SU-DHL-6 (cell line): ENCODE data around the gene BBS1.

Experiments used
- H2AFZ ChIP-seq: fragments of 200-600 bp; sonication (generic); 2 replicates; pipeline ENCODE4 v1.6.1; 2014; ENCODE audit warnings: low read depth, mild to moderate bottlenecking, moderate library complexity, mixed read lengths, antibody characterized with exemption, low read length; ENCODE audit not compliant: severe bottlenecking
- H3F3A ChIP-seq: fragments of 200-600 bp; shearing (Covaris generic); 2 replicates; pipeline ENCODE4 v1.6.0; 2016; ENCODE audit warnings: antibody characterized with exemption, mild to moderate bottlenecking; ENCODE audit not compliant: insufficient read depth
- H3K27ac ChIP-seq: fragments of 200-600 bp; sonication (generic); 2 replicates; pipeline ENCODE4 v1.5.1; 2016; ENCODE audit warnings: low read depth, mild to moderate bottlenecking, low read length, moderate library complexity, mixed read lengths
- H3K27me3 ChIP-seq: fragments of 200-600 bp; sonication (generic), shearing (Covaris generic); 2 replicates; pipeline ENCODE4 v1.6.0; 2014; ENCODE audit warnings: mild to moderate bottlenecking, low read length
- H3K36me3 ChIP-seq: fragments of 200-600 bp; sonication (generic); 2 replicates; pipeline ENCODE4 v1.6.1; 2014; ENCODE audit warnings: mild to moderate bottlenecking, low read length, mixed read lengths
- H3K4me2 ChIP-seq: fragments of 300-600, 200-600 bp; shearing (Covaris generic), sonication (generic); 2 replicates; pipeline ENCODE4 v1.6.0; 2014; ENCODE audit warnings: low read length, low read depth, mild to moderate bottlenecking; ENCODE audit not compliant: poor library complexity, severe bottlenecking
- H3K4me3 ChIP-seq: fragments of 200-600 bp; sonication (generic); 2 replicates; pipeline ENCODE4 v1.5.1; 2014; ENCODE audit warnings: antibody characterized with exemption, low read length, mild to moderate bottlenecking, mixed read lengths; ENCODE audit not compliant: insufficient read depth, poor library complexity, severe bottlenecking
- H3K79me2 ChIP-seq: fragments of 200-600 bp; sonication (generic); 2 replicates; pipeline ENCODE4 v1.6.1; 2014; ENCODE audit warnings: mild to moderate bottlenecking, low read length, moderate library complexity; ENCODE audit not compliant: insufficient read depth
- H3K9ac ChIP-seq: fragments of 200-600 bp; sonication (generic); 2 replicates; pipeline ENCODE4 v1.7.0; 2014; ENCODE audit warnings: mild to moderate bottlenecking, low read length
- H3K9me2 ChIP-seq: fragments of 200-600 bp; sonication (generic); replicated peaks from 2 replicates; pipeline ENCODE4 v1.6.1; 2014; ENCODE audit warnings: low read length; ENCODE audit not compliant: insufficient read depth
- H3K9me3 ChIP-seq: fragments of 200-600 bp; sonication (generic); 2 replicates; pipeline ENCODE4 v1.6.1; 2014; ENCODE audit warnings: low read length, mixed read lengths; ENCODE audit not compliant: insufficient read depth
- H4K20me1 ChIP-seq: fragments of 200-600 bp; sonication (generic); 2 replicates; pipeline ENCODE4 v1.6.1; 2014; ENCODE audit warnings: low read depth, mild to moderate bottlenecking, antibody characterized with exemption, low read length, moderate library complexity, mixed read lengths
- CTCF ChIP-seq: fragments of 200-600 bp; sonication (generic); IDR thresholded peaks from one replicate; pipeline ENCODE4 v1.5.1; 2017; ENCODE audit warnings: antibody characterized with exemption, mild to moderate bottlenecking, low read length, moderate library complexity; ENCODE audit not compliant: insufficient read depth, poor library complexity, severe bottlenecking
- EZH2phosphoT487 ChIP-seq: fragments of 200-600 bp; sonication (generic), shearing (Covaris generic); conservative IDR thresholded peaks from 2 replicates; pipeline ENCODE4 v1.6.1; 2018; ENCODE audit warnings: mild to moderate bottlenecking, antibody characterized with exemption, low read length, moderate library complexity, mixed read lengths

The BBS1 gene

GRCh38 chr11:66556086-66556485 lies 45.7 kb downstream of the BBS1 start:
- no peak overlapping the region for H3K9ac ChIP-seq

DNA sequence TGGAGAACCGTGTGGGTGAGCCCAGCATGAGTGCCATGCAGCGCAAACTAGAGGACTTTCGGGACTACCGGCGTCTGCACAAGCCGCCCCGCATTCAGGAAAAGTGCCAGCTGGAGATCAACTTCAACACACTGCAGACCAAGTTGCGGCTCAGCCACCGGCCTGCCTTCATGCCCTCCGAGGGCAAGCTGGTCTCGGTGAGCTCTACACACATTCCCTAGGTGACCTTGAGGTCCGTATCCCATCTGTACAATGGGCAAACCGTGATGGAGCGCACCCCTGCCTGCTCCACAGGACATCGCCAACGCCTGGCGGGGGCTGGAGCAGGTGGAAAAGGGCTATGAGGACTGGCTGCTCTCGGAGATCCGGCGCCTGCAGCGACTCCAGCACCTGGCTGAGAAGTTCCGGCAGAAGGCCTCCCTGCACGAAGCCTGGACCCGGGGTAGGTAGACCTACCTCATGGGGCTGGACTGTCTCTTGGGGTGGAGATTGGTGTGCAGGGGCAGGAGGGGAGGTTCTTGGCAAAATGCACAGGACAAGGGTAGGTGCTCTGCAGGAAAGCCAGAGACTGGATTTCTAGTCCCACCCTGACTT lies 47.4 kb downstream of the BBS1 start:
- Histone ChIP-seq H3K36me3 (no peaks in the 10 kb centered on the region), H3K27ac (no peak overlapping the region), H3K9me3 (no peaks in the 10 kb centered on the region), H3F3A (no peaks in the 10 kb centered on the region), H3K27me3 (no peaks in the 10 kb centered on the region), H2AFZ (no peak overlapping the region), H3K4me3 (no peak overlapping the region), H3K9ac (no peak overlapping the region), H3K4me2 (no peak overlapping the region), H3K9me2 (no peaks in the 10 kb centered on the region), H3K79me2 (no peaks in the 10 kb centered on the region), H4K20me1 (no peaks in the 10 kb centered on the region)
- TF ChIP-seq EZH2phosphoT487 (no peak), CTCF (no peak)

More at GRCh38 chr11:66556086-66556485, 45.7 kb downstream of the BBS1 start:
- Histone ChIP-seq H4K20me1 (no peaks in the 10 kb centered on the region), H2AFZ (no peak overlapping the region), H3K79me2 (no peaks in the 10 kb centered on the region), H3K4me3 (no peak overlapping the region), H3K4me2 (no peak overlapping the region), H3K36me3 (no peaks in the 10 kb centered on the region), H3K27me3 (no peaks in the 10 kb centered on the region), H3K9me2 (no peaks in the 10 kb centered on the region), H3K9me3 (no peaks in the 10 kb centered on the region), H3K27ac (no peak overlapping the region), H3F3A (no peaks in the 10 kb centered on the region)
- TF ChIP-seq EZH2phosphoT487 (no peak), CTCF (no peak)

- Histone ChIP-seq H3K27ac (no peak overlapping the region), H3K9ac (no peak overlapping the region), H3K27me3 (no peaks in the 10 kb centered on the region), H3K9me2 (no peaks in the 10 kb centered on the region), H3F3A (no peaks in the 10 kb centered on the region), H4K20me1 (no peaks in the 10 kb centered on the region), H3K4me3 (no peak overlapping the region), H3K4me2 (no peak overlapping the region), H3K9me3 (no peaks in the 10 kb centered on the region), H3K36me3 (no peaks in the 10 kb centered on the region), H2AFZ (no peak overlapping the region), H3K79me2 (no peaks in the 10 kb centered on the region)
- TF ChIP-seq EZH2phosphoT487 (no peak), CTCF (no peak)
These were observed 48.9 kb downstream of the BBS1 start for GRCh38 chr11:66559142-66559865.
